HEK293T (cell line): ENCODE measurements around the gene WDR18.

ENCODE experiments used
- CTCF ChIA-PET: fragments of 350-600 bp; formaldehyde crosslinking; extraction: SDS; loops from one replicate; lab custom pipeline; 2021; ENCODE audit warnings: antibody characterized with exemption, inconsistent platforms; lab: Yijun Ruan, JAX
- POLR2A ChIA-PET: fragments of 350-600 bp; formaldehyde crosslinking; extraction: SDS; loops from one replicate; lab custom pipeline; 2020; ENCODE audit warnings: antibody characterized with exemption, inconsistent platforms; lab: Yijun Ruan, JAX
- DNase-seq: peaks from one replicate; pipeline ENCODE4 v3.0.0; 2012; ENCODE audit warnings: mixed read lengths; ENCODE audit errors: extremely low spot score
- ARNT ChIP-seq: fragments of 450-650 bp; IDR thresholded peaks from 2 replicates; pipeline ENCODE4 v1.6.1; 2017; ENCODE audit warnings: mild to moderate bottlenecking
- BHLHE40 ChIP-seq: fragments of 450-650 bp; IDR thresholded peaks from 2 replicates; pipeline ENCODE4 v1.6.1; 2016; ENCODE audit warnings: mild to moderate bottlenecking, moderate library complexity, borderline replicate concordance
- CTBP1 ChIP-seq: fragments of 450-650 bp; IDR thresholded peaks from 2 replicates; pipeline ENCODE4 v1.6.1; 2016; ENCODE audit warnings: borderline replicate concordance
- ELF4 ChIP-seq: fragments of 450-650 bp; IDR thresholded peaks from 2 replicates; pipeline ENCODE4 v1.6.1; 2017; ENCODE audit warnings: antibody characterized with exemption
- FOXA1 ChIP-seq: fragments of 450-650 bp; IDR thresholded peaks from 2 replicates; pipeline ENCODE4 v1.6.1; 2016; ENCODE audit warnings: mild to moderate bottlenecking
- FOXK2 ChIP-seq: fragments of 450-650 bp; IDR thresholded peaks from 2 replicates; pipeline ENCODE4 v1.6.1; 2016; ENCODE audit warnings: mild to moderate bottlenecking
- FOXM1 ChIP-seq: fragments of 450-650 bp; IDR thresholded peaks from 2 replicates; pipeline ENCODE4 v1.6.1; 2017; ENCODE audit warnings: mild to moderate bottlenecking, borderline replicate concordance
- HDGF ChIP-seq: fragments of 450-650 bp; IDR thresholded peaks from 2 replicates; pipeline ENCODE4 v1.6.1; 2017; ENCODE audit warnings: antibody characterized with exemption, borderline replicate concordance
- L3MBTL2 ChIP-seq: fragments of 450-650 bp; conservative IDR thresholded peaks from 2 replicates; pipeline ENCODE4 v1.6.1; 2016; ENCODE audit warnings: mild to moderate bottlenecking
- LEF1 ChIP-seq: fragments of 450-650 bp; IDR thresholded peaks from 2 replicates; pipeline ENCODE4 v1.6.1; 2017; ENCODE audit warnings: mild to moderate bottlenecking, borderline replicate concordance
- NFRKB ChIP-seq: fragments of 450-650 bp; IDR thresholded peaks from 2 replicates; pipeline ENCODE4 v1.6.1; 2016; ENCODE audit warnings: mild to moderate bottlenecking, moderate library complexity
- SP1 ChIP-seq: fragments of 450-650 bp; IDR thresholded peaks from 2 replicates; pipeline ENCODE4 v1.6.1; 2017
- SUZ12 ChIP-seq: fragments of 450-650 bp; IDR thresholded peaks from 2 replicates; pipeline ENCODE4 v1.6.1; 2016; ENCODE audit warnings: mild to moderate bottlenecking
- TARDBP ChIP-seq: fragments of 450-650 bp; IDR thresholded peaks from 2 replicates; pipeline ENCODE4 v1.6.1; 2016
- ZNF384 ChIP-seq: fragments of 450-650 bp; IDR thresholded peaks from 2 replicates; pipeline ENCODE4 v1.6.1; 2016
- TF ChIP-seq, protein P1 (sequence below): fragments of 450-650 bp; IDR thresholded peaks from 2 replicates; pipeline ENCODE4 v1.6.1; 2016

Gene WDR18

DNA sequence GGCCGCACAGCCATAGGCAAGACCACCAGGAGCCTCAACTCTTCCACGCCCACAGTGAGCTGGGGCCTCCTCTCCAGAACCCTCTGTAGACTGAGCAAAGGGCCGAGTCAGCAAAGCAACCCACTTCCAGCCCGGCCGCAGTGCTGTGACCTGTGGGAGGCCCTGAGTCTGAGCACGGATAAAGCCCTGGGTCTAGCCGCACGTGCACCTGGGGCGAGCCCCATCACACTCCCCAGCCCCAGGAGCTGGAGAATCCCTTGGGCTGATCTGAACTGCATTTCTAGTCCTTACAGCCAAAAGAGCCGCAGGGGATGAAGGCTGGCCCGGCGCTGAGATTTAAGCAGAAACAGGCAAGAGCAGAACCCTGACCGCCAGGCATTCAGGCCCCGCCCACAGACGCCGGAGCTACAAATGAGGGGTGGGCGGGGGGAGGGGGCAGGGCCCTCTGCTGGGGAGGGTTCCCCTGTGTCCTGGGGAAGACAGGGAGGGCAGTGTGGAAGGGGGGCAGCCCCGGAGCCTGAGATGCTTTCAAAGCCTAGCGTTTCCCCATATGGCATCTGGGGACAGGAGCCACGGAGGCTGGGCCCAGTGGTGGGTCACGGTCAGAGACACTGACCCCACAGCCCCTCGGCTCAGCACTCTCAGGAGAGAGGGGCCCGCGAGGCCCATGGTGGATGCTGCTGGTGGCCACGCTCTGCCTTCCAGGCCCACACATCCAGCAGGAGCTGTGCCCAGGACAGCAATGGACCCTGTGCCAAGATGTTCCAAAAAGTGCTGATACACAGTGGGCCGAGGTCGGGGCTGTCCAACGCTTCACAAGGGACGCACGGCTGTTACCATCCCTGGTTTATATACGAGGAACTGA, 31.9 kb downstream of the WDR18 start:
- POLR2A ChIA-PET, result interaction anchor here (1.2 to 1.3 kb wide), 2 partner anchors 10 to 31 kb away, joined by 3 to 5 read pairs; partner anchors contain the start of gene CNN2
- no peak for DNase-seq
- TF ChIP-seq SP1 (no peak), TARDBP (no peak), FOXM1 (no peak), ELF4 (no peak)
- CTCF ChIA-PET, result interaction anchor here (0.6 kb wide), 1 partner anchor 226 kb away, joined by 3 read pairs; no protein-coding TSS in a partner anchor

DNA sequence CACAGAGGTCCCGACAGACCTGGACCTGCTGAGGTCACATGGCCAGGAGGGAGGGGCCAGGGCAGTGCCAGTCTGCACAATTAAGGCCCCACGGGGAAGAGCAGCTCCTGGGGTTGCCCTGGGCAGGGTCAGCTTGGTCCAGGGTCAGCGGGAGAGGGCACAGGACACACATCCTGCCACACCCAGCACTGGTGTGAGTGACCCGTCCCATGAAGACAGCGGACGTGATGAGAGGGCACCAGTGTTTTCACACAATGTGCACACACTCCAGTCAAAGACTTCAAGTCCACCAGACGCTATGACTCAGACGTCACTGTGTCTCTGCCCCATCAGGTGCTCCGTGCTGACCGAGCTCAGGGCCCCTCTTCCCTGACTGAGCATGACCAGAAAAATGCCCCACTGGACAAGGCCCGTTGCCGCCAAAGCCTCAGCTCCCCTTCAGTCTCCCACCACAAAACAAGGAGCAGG, 32.5 kb downstream of the WDR18 start:
- ChIA-PET POLR2A (interaction anchor here (1.3 kb wide), 1 partner anchor 10 kb away, joined by 3 read pairs; the partner anchor contains the start of gene CNN2), CTCF (interaction anchor here (0.6 kb wide), 1 partner anchor 227 kb away, joined by 3 read pairs; no protein-coding TSS in a partner anchor)
- no peak for DNase-seq
- TF ChIP-seq ELF4, result no peak
- TF ChIP-seq HDGF, result no peak
- no peak for TF ChIP-seq L3MBTL2
- no peak for TF ChIP-seq NFRKB
- no peak for TF ChIP-seq SP1
- no peak for TF ChIP-seq ARNT
- no peak for TF ChIP-seq SUZ12
- TF ChIP-seq FOXA1, result no peak
- no peak for TF ChIP-seq TARDBP
- TF ChIP-seq, protein P1, sequence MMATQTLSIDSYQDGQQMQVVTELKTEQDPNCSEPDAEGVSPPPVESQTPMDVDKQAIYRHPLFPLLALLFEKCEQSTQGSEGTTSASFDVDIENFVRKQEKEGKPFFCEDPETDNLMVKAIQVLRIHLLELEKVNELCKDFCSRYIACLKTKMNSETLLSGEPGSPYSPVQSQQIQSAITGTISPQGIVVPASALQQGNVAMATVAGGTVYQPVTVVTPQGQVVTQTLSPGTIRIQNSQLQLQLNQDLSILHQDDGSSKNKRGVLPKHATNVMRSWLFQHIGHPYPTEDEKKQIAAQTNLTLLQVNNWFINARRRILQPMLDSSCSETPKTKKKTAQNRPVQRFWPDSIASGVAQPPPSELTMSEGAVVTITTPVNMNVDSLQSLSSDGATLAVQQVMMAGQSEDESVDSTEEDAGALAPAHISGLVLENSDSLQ, result no peak
- no peak for TF ChIP-seq LEF1
- TF ChIP-seq BHLHE40, result no peak
- no peak for TF ChIP-seq FOXM1
- TF ChIP-seq CTBP1, result no peak

GRCh38 chr19:1017115-1017905, 33.2 kb downstream of the WDR18 start:
- CTCF ChIA-PET, result no interaction called here
- POLR2A ChIA-PET, result interaction anchor here (1.5 to 4.3 kb wide), 2 partner anchors 12 to 252 kb away, joined by 3 to 16 read pairs; partner anchors contain the start of gene CIRBP
- no peak for DNase-seq
- TF ChIP-seq SP1 (no peak), BHLHE40 (no peak), ZNF384 (no peak), NFRKB (no peak), HDGF (no peak), TARDBP (no peak), LEF1 (no peak), ELF4 (no peak), FOXK2 (no peak), L3MBTL2 (no peak), SUZ12 (no peak), ARNT (no peak), FOXA1 (no peak), FOXM1 (no peak), CTBP1 (no peak)
- TF ChIP-seq, protein P1, result no peak

DNA sequence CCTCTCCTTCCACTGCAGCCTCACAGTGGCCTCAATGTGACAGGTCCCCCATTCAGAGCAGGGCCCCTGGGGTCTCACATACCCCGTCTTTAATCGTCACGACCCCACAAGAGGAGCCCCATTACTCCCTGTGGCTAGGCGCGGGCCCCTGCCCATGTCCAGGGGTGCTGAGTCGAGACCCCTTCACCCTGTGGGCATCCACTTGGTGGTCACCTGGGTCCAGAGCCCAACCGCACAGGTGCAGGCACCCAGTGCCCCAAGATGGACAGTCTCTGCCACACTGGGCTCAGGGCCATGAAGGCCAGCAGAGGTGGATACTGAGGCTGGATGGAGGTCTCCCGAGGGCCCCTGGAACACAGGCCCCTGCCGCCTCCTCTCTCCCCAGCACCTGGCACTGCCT, 33.8 kb downstream of the WDR18 start:
- DNase-seq, result no peak
- TF ChIP-seq, protein P1, result no peak
- TF ChIP-seq ZNF384, result no peak
- TF ChIP-seq CTBP1, result no peak
- ChIA-PET CTCF (no interaction called here), POLR2A (interaction anchor here (1.5 to 4.3 kb wide), 2 partner anchors 11 to 251 kb away, joined by 3 to 16 read pairs; partner anchors contain the start of gene CIRBP)

GRCh38 chr19:1018393-1018792, 34.2 kb downstream of the WDR18 start:
- DNase-seq, result no peak
- POLR2A ChIA-PET, result interaction anchor here (1.5 to 4.3 kb wide), 2 partner anchors 11 to 251 kb away, joined by 3 to 16 read pairs; partner anchors contain the start of gene CIRBP
- CTCF ChIA-PET, result no interaction called here
- no peak for TF ChIP-seq CTBP1
- TF ChIP-seq, protein P1, result no peak
- TF ChIP-seq FOXK2, result no peak
- TF ChIP-seq FOXM1, result no peak
- no peak for TF ChIP-seq ZNF384
- TF ChIP-seq TARDBP, result no peak
- no peak for TF ChIP-seq BHLHE40
- no peak for TF ChIP-seq FOXA1
- no peak for TF ChIP-seq SP1
- TF ChIP-seq ARNT, result no peak
- TF ChIP-seq SUZ12, result no peak
- no peak for TF ChIP-seq LEF1
- no peak for TF ChIP-seq ELF4
- no peak for TF ChIP-seq L3MBTL2
- TF ChIP-seq HDGF, result no peak
- TF ChIP-seq NFRKB, result no peak
